SK-N-SH treated with all-trans-retinoic acid at 6 μM for 48 hours (cell line): ENCODE results near the gene BHMT.

Experiments used
- ESRRG ChIP-seq: fragments of 250-450 bp; sonication (Bioruptor Pico); IDR thresholded peaks from 2 replicates; pipeline ENCODE4 v1.6.1; 2021; ENCODE audit warnings: mild to moderate bottlenecking
- ISL1 ChIP-seq: fragments of 250-450 bp; sonication (Bioruptor Pico); IDR thresholded peaks from 2 replicates; pipeline ENCODE4 v2.1.2; 2022; ENCODE audit warnings: mild to moderate bottlenecking, moderate library complexity
- SNAI2 ChIP-seq: fragments of 250-450 bp; sonication (Bioruptor Pico); IDR thresholded peaks from 2 replicates; pipeline ENCODE4 v1.5.0; 2020; ENCODE audit warnings: mild to moderate bottlenecking, moderate library complexity
- TOX ChIP-seq: fragments of 250-450 bp; sonication (Bioruptor Pico); IDR thresholded peaks from 2 replicates; pipeline ENCODE4 v1.8.0; 2021; ENCODE audit warnings: mild to moderate bottlenecking, moderate library complexity, borderline replicate concordance
- ZFP3 ChIP-seq: fragments of 250-450 bp; sonication (Bioruptor Pico); IDR thresholded peaks from 2 replicates; pipeline ENCODE4 v1.5.0; 2020; ENCODE audit warnings: mild to moderate bottlenecking, moderate library complexity
- TF ChIP-seq, protein P1 (sequence below): fragments of 250-450 bp; sonication (Bioruptor Pico); IDR thresholded peaks from 2 replicates; pipeline ENCODE4 v1.8.0; 2020; ENCODE audit warnings: mild to moderate bottlenecking, moderate library complexity, borderline replicate concordance
- TF ChIP-seq, protein P2 (sequence below): fragments of 250-450 bp; sonication (Bioruptor Pico); IDR thresholded peaks from 2 replicates; pipeline ENCODE4 v1.5.1; 2021; ENCODE audit warnings: mild to moderate bottlenecking, moderate library complexity

DNA sequence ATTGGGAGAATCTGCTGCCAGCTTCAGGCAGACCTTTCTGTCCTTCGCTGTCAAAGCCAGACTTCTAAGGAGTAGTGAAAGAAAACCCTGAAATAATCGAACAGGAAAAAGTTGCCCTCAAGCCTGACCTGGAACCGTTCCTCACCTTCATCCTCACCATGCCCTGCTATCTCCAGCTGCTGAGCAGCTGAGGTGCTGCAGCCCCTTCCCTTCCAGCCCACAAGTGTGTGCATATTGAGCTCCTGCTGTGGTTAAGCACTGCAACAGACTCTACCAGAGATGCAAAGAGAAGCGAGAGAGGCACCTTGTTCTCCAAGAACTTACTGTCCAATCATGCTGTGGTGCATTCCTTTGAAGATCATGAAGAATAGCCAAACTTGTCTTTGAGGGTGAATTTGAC lies 23.1 kb upstream of the BHMT start:
- TF ChIP-seq SNAI2 (CRISPR knock-in tag) (no peak), ESRRG (CRISPR knock-in tag) (no peak), ZFP3 (no peak), TOX (CRISPR knock-in tag) (no peak), ISL1 (CRISPR knock-in tag) (no peak)
- TF ChIP-seq, protein P1, sequence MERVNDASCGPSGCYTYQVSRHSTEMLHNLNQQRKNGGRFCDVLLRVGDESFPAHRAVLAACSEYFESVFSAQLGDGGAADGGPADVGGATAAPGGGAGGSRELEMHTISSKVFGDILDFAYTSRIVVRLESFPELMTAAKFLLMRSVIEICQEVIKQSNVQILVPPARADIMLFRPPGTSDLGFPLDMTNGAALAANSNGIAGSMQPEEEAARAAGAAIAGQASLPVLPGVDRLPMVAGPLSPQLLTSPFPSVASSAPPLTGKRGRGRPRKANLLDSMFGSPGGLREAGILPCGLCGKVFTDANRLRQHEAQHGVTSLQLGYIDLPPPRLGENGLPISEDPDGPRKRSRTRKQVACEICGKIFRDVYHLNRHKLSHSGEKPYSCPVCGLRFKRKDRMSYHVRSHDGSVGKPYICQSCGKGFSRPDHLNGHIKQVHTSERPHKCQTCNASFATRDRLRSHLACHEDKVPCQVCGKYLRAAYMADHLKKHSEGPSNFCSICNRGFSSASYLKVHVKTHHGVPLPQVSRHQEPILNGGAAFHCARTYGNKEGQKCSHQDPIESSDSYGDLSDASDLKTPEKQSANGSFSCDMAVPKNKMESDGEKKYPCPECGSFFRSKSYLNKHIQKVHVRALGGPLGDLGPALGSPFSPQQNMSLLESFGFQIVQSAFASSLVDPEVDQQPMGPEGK (CRISPR knock-in tag), result no peak
- TF ChIP-seq, protein P2, sequence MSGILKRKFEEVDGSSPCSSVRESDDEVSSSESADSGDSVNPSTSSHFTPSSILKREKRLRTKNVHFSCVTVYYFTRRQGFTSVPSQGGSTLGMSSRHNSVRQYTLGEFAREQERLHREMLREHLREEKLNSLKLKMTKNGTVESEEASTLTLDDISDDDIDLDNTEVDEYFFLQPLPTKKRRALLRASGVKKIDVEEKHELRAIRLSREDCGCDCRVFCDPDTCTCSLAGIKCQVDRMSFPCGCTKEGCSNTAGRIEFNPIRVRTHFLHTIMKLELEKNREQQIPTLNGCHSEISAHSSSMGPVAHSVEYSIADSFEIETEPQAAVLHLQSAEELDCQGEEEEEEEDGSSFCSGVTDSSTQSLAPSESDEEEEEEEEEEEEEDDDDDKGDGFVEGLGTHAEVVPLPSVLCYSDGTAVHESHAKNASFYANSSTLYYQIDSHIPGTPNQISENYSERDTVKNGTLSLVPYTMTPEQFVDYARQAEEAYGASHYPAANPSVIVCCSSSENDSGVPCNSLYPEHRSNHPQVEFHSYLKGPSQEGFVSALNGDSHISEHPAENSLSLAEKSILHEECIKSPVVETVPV (CRISPR knock-in tag), result no peak
